ENCODE results near the gene CYP2A7. TPM values are rescaled to one million over a fixed set of nuclear protein-coding genes. Genes with fewer than 3 reads are reported as not detected.
"Not testable (repeated sequence)": the region's sequence is repeated elsewhere in the genome, so short reads cannot be mapped to it uniquely, and the experiment has no call there.

Gene CYP2A7
- total RNA-seq, 1 experiment from 2014 or later: not detected

DNA sequence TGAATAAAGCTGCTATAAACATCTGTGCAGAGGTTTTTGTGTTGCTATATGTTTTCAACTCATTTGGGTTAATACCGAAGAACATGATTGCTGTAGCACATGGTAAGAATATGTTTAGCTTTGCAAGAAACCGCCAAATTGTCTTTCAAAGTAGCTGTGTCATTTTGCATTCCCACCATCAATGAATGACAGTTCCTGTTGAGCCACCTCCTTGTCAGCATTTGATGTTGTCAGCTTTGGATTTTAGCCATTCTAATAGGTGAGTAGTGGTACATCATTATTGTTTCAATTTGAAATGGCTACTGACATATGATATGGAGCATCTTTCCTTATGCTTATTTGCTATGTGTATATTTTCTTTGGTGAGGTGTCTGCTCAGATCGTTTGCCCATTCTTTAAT lies 40.0 kb downstream of the CYP2A7 start:
- not testable (repeated sequence) for DNase-seq (ENCODE audit: low read depth)

DNA sequence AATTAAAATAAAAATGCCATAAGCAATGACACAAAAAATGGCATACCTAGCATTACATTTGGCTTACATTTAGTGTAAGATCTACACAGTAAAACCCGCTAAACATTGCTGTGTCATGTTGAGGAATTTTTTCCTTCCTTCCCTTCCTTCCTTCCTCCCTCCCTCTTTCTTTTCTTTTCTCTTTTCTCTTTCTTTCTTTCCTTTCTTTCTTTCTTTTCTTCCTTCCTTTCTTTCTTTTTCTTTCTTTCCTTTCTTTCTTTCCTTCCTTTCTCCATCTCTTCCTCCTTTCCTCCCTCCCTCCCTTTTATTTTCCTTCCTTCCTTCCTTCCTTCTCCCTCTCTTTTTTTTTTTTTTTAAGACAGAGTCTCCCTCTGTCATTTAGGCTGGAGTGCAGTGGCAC lies 43.6 kb downstream of the CYP2A7 start:
- not testable (repeated sequence) for DNase-seq (ENCODE audit: low read depth)

DNA sequence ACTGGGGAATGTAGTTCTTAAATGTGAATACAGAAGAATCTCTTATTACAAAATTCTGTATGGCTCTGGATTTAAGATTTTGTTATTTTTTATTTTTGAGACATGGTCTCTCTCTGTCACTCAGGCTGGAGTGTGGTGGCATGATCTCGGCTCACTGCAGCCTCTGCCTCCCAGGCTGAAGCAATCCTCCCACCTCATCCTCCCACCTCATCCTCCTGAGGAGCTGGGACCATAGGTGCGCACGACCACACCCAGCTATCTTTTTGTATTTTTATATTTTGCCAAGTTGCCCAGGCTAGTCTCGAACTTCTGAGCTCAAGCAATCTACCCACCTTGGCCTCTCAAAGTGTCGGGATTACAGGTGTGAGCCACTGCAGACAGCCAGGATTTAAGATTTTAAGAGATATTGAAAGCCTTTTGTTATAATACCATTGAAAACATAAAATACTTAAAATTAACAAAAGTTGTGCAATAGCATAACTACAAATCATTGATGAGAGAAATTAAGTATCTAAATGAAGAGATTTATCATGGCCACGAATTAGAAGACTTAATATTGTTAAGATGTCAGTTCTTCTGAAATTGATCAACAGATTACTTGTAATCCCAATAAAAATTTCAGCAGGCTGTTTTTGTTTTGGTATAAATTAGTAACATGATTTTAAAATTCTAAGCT lies 45.1 kb downstream of the CYP2A7 start:
- no peak for DNase-seq (ENCODE audit: low read depth)

DNA sequence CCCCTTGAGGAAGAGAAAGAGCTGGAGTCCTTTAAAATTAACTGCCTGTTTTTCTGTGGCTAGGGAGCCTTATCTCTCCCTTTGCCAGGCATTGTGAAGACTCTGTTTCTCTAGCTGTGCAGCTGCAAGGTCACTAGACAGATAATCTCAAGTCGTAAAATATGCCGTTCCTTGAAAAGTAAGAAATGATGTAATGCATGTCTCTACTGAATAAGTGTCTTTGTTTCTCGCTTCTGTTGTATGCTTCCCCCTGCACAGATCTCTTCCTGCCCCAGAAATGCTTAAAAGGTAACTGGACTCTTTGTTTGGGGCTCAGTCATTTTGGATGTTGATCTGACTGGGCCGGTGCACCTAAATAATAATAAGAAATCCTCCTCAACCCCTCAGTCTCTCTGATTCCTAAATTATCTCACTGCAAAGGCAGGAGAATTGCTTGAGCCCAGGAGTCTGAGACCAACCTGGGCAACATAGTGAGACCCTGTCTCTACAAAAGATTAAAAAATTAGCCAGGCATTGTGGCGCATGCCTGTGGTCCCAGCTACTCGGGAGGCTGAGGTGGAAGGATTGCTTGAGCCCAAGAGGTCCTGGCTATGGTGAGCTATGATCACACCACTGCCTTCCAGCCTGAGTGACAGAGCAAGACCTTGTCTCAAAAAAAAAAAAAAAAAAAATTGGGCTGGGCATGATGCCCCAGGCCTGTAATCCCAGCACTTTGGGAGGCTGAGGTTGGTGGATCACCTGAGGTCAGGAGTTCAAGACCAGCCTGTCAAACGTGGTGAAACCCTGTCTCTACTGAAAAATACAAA lies 48.1 kb downstream of the CYP2A7 start:
- DNase-seq (ENCODE audit: low read depth): not testable (repeated sequence)

DNA sequence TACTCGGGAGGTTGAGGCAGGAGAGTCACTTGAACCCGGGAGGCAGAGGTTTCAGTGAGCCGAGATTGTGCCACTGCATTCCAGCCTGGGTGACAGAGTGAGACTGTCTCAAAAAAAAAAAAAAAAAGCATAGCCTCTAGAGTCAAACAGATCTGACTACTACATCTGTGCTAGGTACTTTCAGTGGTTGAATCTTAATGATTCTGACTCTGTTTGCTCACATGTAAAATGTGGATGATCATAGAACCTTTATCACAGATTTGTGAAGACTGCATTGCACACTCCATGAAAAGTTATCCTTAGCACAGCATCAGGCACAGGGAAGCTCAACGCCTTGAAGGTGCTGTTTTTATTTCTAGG lies 49.6 kb downstream of the CYP2A7 start:
- not testable (repeated sequence) for DNase-seq (ENCODE audit: low read depth)

DNA sequence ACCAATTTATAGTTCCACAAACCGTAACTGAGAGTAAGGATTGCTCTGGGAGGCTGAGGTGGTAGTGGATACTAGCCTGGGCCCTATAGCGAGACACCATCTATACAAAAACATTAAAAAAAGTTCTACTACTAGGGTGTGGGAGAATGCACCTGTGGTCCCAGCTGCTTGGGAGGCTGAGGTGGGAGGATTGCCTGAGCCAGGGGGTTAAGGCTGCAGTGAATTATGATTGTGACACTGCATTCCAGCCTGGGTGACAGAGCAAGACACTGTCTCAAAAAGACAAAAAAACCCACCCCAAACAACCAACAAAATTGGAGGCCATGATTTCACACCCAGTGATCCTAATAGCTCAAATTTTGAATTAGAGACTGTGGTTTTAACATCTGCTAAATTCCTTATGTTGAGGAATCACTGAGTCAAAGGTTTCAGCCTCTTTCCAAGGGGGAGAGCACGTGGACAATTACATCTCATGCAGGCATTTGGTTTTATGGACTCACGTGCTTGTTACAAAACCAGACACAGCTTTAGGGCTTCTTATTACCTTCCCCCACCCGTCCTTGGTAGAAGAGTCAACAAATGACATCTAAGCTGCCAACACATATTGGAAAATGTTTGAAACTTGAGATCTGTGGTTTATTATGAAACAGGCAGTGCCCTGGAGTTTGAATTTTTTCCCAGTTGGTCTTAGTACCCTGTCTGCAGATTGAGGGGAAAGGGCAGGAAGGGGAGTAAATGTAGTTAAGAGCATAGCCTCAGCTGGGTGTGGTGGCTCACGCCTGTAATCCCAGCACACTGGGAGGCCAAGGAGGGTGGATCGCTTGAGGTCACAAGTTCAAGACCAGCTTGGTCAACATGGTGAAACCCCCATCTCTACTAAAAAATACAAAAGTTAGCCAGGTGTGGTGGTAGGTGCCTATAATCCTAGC lies 50.3 kb downstream of the CYP2A7 start:
- DNase-seq (ENCODE audit: low read depth): peak; percentile 99

DNA sequence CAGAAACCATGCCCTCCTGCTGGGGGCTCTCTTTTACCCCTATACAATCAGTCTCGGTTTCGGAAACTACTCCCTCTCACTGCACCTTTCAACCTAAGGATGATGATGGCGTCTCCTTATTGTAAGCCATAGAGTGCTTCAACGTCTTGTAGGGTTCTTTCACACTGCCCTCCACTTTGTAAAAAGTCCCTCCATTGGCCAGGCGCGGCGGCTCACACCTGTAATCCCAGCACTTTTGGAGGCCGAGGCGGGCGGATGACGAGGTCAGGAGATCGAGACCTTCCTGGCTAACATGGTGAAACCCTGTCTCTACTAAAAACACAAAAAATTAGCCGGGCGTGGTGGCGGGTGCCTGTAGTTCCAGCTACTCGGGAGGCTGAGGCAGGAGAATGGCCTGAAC lies 51.3 kb downstream of the CYP2A7 start:
- not testable (repeated sequence) for DNase-seq (ENCODE audit: low read depth)

DNA sequence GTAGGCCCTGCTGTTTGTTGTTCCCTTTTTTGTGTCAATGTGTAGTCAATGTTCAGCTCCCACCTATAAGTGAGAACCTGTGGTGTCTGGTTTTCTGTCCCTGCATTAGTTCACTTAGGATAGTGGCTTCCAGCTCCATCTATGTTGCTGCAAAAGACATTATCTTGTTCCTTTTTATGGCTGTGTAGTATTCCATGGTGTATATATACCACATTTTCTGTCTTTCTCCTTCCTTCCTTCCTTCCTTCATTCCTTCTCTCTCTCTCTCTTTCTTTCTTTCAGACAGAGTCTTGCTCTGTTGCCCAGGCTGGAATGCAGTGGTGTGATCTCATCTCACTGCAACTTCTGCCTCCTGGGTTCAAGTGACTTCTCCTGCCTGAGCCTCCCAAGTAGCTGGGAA lies 52.8 kb downstream of the CYP2A7 start:
- no peak for DNase-seq (ENCODE audit: low read depth)

DNA sequence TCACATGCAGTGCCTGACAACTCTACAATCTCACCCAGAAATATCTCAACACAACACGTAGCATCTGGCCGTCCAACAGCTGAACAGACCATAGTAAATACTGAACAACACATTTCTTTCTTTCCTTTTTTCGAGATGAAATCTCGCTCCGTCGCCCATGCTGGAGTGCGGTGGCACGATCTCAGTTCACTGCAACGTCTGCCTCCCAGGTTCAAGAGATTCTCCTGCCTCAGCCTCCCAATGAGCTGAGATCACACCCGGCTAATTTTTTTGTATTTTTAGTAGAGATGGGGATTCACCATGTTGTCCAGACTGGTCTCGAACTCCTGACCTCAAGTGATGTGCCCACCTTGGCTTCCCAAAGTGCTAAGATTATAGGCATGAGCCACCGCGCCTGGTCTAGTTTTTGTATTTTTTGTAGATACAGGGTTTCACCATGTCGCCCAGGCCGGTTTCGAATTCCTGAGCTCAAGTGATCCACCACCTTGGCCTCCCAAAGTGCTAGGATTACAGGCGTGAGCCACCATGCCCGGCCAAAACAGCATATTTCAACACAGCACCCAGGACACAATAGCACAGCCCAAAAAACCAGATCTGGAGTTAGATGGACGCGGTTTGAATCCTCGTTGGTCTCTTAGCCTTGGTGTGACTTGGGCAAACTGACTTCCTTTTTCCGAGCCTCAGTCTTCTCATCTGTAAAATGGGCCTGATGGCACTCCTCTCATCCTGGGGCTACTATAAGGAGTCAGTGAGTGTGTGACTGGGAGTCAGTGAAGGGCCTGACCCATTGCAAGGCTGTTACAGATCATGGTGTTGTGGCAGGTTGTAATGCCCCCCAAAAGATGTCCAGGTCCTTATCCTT lies 54.4 kb downstream of the CYP2A7 start:
- no peak for DNase-seq (ENCODE audit: low read depth)

DNA sequence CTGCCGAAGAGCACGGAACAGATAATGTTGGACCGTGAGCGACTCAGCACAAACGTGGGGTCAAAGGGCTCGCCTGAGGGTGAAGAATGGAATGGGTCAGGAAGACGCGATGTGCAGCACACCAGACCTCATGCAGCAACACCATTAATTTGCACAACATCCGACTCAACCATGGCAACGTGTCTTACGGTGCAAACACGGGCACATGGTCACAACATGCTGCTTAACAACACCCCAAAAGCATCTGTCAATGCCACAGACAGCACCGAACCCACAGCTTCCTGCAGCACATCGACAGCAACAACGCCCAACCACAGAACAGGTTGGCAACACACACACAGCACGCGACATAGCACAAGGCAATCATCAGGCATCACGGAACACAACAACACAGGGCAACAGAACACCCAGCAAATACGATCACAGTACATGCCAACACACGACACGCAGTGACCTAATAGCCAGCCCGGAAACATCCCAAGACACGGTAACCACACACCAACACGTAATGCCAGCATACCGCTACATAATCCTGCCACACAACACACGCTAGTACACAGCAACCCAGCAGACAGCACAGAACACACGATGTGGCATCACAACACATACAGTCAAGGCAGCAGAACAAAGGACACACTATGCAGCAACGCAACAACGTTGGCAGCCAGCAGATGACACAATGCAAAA lies 55.2 kb downstream of the CYP2A7 start:
- DNase-seq (ENCODE audit: low read depth): not testable (repeated sequence)

DNA sequence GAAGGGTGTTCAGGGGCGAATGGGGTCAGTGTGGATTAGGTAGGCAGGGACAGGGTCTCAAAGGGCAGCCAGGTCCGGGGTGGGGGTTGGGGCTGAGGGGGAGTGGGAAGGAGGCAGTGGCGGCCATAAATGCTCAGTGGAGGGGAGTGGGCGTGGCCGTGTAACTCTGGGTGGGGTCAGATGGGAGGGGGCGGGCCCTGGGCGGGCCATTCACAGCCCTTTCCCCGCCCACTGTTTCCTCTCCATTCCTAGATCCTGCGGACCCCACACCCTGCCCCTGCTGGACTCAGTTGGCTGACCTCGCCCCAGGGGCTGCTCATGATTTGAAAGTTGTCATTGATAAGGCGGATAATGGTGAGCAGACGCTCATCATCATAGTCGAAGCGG lies 55.7 kb downstream of the CYP2A7 start:
- not testable (repeated sequence) for DNase-seq (ENCODE audit: low read depth)

DNA sequence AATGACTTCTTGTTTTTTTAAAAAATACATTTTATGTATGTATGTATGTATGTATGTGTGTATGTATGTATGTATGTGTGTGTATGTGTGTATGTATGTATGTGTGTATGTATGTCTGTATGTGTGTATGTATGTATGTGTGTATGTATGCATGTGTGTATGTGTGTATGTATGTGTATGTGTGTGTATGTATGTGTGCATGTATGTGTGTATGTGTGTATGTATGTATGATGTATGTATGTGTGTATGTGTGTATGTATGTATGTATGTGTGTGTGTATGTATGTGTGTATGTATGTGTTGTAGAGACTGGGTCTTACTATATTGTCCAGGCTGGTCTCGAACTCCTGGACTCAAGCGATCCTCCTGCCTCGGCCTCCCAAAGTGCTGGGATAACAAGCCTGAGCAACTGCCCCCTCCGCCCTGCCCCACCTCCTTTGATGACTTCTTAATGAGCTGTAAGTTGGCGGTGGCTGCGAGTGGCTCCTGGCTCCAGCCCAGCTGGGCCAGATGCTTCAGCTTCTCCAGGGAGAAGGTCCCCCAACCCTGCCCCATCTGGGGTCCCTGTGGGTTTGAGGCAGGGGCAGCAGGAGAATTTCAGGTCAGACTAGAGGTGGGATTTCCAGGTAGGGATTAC lies 56.5 kb downstream of the CYP2A7 start:
- not testable (repeated sequence) for DNase-seq (ENCODE audit: low read depth)

Other genes starting within 250 kb of the CYP2A7 start
- gene NUMBL, start 191.6 kb downstream of the CYP2A7 start, total RNA-seq (2014; rRNA removed; shearing (Covaris generic)): 10.2 and 18.1 TPM in 2 replicates
- gene COQ8B, start 165.3 kb downstream of the CYP2A7 start, total RNA-seq (2014; rRNA removed; shearing (Covaris generic)): 9.5 and 30.8 TPM in 2 replicates
- gene ITPKC, start 165.1 kb downstream of the CYP2A7 start, total RNA-seq (2014; rRNA removed; shearing (Covaris generic)): 6.3 and 7.2 TPM in 2 replicates
- 0.76 and 1.3 TPM in 2 replicates for gene ACTMAP, start 131.8 kb downstream of the CYP2A7 start, total RNA-seq (2014; rRNA removed; shearing (Covaris generic))
- 76.3 and 93.3 TPM in 2 replicates for gene SNRPA, start 131.0 kb downstream of the CYP2A7 start, total RNA-seq (2014; rRNA removed; shearing (Covaris generic))
- not detected in 2 replicates for gene MIA, start 106.7 kb downstream of the CYP2A7 start, total RNA-seq (2014; rRNA removed; shearing (Covaris generic))
- 13.2 and 34.2 TPM in 2 replicates for gene RAB4B, start 104.0 kb downstream of the CYP2A7 start, total RNA-seq (2014; rRNA removed; shearing (Covaris generic))
- 24.1 and 39.7 TPM in 2 replicates for gene EGLN2, start 83.0 kb downstream of the CYP2A7 start, total RNA-seq (2014; rRNA removed; shearing (Covaris generic))
- gene CYP2A6, start 31.8 kb downstream of the CYP2A7 start, total RNA-seq (2014; rRNA removed; shearing (Covaris generic)): not detected in 2 replicates
- gene CYP2B6, start 109.1 kb upstream of the CYP2A7 start, total RNA-seq (2014; rRNA removed; shearing (Covaris generic)): not detected in 2 replicates
- not detected in 2 replicates for gene CYP2A13, start 206.2 kb upstream of the CYP2A7 start, total RNA-seq (2014; rRNA removed; shearing (Covaris generic))
- gene CYP2F1, start 232.2 kb upstream of the CYP2A7 start, total RNA-seq (2014; rRNA removed; shearing (Covaris generic)): not detected in 2 replicates

All from M059J (cell line).